NCI-H69 (cell line): ENCODE data around the gene EXT2.

ENCODE experiments used
- DNase-seq: peaks from one replicate; lab custom pipeline; 2025; lab: John Stamatoyannopoulos, UW

Gene EXT2

DNA sequence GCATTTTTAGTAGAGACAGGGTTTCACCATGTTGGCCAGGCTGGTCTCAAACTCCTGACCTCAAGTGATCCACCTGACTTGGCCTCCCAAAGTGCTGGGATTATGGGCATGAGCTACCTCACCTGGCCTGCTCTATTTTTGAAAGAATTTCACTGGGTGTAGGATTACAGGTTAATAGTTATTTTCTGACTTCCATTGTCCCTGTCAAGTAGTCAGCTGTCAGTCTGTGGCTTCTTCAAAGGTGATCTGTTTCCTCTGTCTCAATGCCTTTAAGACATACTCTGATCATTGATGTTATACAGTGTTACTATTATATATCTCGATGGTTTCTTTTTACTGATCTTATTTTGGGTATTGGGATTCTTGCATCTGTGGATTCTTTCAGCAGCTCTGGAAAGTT lies 10.1 kb upstream of the EXT2 start:
- no peak for DNase-seq

DNA sequence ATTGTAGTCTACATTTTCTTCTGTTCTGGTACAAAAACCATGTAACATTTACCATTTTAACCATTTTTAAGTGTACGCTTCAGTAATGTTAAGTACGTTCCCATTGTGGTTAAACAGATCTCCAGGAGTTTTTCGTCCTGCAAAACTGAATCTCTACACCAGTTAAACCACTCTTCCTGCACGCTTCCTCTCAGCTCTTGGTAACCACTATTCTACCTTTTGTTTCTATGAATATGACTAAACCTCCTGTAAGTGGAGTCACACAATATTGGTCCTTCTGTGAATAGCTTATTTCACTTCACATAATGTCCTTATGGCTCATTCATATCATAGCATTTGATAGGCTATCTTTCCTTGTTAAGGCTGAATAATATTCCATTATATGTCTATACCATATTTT lies 7.1 kb upstream of the EXT2 start:
- DNase-seq, result no peak

DNA sequence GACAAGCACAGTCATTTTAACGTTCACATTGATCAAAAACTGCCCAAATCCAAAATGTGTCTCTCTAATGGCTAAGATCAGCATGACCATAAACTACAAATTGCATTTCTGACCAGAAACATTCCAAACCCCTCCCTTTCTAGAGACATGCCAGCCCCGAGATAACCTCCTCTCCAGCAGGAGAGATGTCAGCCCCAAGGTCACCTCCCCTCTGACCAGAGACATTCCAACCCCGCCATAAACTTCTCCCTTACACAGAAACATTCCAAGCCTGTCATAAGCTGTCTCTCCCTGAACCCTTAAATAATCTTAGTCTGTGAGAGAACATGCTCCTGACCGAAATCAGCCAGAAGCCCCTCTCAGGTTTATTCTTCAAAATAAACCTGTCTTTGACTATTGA lies 6.6 kb upstream of the EXT2 start:
- DNase-seq, result no peak

DNA sequence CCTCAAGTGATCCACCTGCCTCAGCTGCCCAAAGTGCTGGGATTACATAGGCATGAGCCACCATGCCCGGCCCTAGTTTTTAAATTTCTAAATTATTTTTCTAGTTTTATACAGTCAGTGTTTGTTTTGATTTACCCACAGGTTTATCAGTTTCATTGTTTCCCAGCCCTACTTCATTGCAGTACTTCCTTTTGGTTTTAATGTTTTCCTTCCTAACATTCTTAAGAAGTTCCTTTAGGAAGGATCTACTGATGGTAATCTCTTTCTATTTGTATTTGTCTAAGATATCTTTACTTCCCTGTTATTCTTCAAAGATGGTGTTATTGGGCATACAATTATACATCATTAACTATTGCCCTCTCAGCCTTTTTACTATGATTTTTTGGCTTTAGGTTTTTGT lies 4.9 kb upstream of the EXT2 start:
- DNase-seq, result no peak

DNA sequence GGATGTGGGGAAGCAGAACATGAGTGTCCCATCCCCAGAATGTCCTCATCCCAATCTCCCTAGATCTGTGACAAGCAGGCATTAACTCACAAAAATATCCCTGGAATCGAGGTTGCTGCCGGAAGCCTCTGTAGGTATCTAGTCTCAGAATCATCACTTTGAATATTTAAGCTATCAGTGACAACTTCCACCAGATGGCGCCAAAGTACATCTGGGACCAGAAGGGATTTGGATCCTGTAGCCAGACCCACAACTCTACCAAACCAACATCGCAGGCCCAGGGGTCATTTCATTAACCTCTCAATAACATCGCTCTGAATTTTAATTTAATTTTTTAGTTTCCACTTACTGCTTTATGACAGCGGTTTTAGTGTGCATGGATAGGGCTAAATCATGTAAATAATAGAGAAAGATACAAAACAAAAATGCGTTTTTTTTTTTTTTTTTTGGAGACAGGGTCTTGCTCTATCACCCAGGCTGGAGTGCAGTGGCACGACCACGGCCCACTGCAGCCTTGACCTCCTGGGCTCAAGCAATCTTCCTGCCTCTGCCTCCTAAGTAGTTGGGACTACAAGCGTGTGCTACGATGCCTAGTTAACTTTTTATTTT lies 1.1 kb upstream of the EXT2 start:
- DNase-seq, result peak; percentile 91

DNA sequence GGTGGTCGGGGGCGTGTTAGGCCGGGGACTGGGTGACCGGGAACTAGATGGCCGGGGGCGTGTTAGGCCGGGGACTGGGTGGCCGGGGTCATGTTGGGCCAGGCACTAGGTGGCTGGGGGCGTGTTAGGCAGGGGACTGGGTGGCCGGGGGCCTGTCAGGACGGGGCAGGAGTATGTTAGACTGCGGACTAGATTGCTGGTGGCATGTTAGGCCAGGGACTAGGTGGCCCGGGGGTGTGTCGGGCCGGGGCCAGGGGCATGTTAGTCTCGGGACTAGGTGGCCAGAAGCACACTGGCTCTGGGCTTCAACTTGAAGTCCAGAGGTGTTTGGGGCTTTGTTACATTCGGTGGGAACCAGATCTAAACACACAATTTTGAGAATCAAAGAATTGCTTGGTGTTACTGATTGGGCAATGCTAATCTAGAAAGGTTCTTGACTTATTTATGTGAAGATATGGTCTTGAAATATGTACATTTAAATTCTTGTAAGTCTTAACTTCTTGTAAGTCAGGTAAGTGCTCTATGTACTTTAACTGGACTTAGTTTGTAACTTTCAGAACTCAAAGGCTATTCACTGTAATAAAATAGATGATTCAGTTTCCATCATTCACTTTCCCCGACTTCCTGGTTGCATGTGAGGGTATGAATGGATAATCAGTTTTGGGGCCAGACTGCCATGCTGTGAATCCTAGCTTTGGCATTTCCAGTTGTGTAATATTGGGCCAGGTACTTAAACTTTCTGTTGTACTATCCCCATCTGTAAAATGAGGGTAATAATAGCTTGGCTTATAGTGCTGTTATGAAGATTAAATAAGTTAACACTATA lies 1.1 kb downstream of the EXT2 start:
- DNase-seq, result no peak

DNA sequence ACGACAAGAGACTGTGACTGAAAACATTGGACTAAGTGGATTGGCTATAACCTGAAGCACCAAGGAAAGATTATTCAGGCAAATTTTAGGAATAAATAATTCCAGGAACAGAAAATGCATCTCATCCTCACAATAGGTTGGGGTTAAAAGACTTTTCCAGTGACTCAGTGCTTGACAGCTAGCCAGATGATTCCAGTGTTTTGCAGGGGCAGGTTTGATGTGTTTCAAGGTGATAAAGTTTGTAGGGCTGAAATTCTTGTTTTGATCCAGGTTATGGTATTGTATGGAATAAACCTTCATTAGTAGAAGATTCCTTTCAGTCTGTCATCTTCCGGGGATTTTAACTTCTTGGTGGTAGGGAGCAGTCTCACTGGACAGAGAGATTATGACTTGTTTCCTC lies 2.3 kb downstream of the EXT2 start:
- no peak for DNase-seq

DNA sequence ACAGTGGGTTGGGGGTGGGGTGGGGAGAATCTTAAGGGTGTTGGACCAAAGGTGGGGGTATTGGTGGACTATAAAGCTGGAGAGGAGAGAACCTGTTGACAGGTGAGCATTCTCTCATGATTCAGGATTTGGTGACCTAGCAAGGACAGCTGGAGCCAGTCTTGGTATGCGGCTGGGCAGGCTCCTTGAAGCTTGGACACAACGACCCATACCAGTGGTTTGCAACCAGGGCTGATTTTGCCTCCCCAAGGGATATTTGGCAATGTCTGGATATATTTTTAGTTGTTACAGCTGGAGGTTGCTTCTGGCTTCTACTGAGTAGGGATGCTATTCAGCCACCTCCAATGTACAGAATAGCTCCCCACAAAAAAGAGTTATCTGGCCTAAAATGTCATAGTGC lies 5.6 kb downstream of the EXT2 start:
- no peak for DNase-seq

DNA sequence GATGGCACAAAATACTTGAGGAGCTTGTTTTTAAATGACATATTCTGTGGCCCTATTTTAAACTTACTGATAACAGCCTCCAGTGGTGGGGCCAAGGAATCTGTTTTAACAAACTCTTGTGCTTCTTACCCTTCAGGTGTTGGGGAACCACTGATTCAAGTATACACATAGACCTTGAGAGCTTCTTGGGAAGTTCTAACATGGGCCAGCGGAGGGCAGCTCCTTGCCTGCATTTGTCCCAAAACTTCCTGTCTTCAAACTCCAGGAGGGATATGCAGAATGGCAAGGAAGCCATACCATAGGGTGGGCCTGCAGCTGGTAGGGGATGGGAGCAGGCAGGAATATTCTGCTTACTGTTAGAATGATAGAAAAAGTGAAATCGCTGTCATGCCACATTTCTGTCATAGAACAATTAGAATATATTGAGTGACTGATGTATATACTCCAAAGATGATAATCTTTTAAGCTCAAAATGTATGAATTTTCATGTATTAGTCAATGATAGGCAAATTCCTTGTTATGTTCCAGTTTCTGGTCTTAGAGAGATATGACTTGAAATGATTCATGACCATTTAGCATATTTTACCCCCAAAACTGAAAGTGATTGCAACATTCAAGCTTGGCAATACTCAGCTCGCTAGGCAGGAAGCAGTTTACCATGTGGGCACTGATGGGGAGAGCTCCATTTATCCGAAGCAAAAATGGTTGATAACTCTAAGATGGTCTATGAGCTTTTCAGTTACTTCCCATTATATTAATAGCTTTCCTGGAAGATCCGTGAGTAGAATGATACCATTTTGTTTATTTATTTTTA lies 9.2 kb downstream of the EXT2 start:
- DNase-seq, result no peak

DNA sequence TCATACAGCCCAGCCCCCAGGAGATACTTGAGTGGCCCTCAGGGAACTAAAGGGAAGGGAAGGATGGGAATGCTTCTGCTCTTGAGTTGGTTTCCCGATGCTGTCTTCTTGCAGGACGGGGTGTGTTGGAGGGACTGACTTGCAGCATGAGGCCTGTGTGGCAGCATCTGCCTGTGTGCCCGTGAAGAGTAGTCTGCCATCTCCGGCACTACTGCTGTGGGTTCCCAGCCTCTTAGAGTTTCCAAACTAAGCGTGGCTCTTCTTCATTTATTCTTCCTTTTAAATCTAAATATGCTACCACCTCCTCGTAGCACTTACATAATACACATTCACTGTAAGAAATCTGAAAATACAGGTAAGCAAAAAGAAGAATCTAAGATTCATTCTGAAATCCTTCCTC lies 12.8 kb downstream of the EXT2 start:
- no peak for DNase-seq

DNA sequence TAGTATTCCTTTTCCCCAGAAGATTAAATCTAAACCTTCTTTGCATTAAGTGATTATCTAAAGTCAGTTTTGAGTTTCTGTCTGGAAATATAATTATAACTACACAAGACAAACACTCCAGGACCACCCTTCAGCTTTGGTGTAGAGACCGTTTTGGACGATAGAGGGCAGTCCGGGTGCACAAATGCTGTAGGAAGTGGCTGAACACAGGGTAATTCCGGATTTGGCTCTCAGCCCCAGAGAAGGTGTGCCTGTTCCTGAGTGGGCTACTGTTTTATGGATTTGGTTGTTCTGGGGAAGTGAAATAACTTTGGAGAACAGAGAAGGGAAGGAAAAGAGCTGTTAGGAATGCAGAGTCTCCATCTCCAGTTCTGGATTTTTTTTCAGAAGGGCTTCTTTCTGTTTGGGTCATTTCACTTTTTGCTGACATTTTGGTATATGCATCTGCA lies 14.8 kb downstream of the EXT2 start:
- DNase-seq, result peak; percentile 68

DNA sequence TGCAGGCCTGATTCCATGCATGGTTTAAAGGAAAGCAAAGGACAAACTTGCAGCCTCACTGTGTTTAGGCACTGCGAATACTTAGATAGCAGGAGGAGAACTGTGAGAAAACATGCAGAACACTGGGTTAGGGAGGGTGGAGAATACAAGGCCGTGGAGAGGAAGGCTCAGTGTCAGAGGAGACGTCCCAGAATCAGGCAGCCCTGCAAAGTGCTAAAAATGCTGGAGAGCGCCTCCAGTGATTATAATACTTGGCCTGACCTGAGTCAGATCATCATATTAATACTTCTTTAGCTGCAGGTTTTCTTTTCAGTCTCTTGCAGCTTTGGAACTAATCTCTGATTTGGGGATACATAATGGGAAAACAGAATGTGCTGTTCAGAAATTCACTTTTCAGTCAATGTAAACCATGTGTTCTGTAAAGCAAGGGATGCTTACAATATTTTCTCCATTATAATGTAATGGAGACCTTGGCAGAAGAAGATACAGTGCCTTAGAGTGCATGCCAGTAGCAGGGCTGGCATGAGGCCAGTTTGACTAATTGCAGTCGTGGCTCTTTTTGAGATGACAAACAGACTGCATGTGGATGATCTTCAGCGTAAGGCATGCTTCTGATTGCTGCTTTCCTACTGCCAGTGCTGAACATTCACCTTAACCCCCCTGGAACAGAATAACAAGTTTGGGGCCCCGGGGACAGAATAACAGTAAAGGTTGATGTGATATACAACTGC lies 16.8 kb downstream of the EXT2 start:
- DNase-seq, result peak; percentile 85

DNA sequence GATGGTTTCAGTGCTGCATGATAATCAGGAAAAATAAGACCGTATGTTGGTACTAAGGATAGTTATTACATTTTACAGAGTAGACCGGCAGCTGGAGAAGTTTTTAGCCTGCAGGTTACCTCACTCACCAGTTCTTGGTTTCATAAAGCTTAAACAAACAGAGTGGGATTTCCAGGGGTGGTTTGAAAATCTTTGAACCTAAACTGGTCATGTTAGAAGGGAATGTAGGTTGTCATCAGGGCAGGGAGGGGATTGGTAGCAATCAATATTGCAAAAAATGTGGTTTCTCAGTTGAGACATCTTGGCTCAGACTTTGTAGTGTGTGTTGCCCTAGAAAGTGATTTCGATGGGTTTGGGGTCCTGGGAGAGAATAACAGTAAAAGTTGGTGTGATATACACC lies 17.5 kb downstream of the EXT2 start:
- no peak for DNase-seq

DNA sequence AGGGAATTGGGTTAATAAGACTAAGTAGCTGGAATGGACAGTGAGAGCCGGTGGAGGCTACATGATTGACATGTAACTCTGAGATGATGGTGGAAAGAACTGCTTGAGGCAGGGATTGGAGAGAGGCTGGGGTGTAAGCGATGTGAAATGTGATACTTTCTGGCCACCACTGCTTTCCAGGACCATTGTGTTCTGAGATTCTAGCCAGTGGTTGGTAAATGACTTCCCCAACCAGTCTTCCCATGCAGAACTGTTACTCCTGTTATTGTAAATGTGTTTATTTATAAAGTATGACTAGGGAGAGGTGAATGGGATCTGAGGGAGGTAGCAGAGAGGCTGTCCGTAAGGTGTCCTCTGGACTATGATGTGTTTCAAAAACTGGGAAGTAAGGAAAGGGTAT lies 18.1 kb downstream of the EXT2 start:
- no peak for DNase-seq

DNA sequence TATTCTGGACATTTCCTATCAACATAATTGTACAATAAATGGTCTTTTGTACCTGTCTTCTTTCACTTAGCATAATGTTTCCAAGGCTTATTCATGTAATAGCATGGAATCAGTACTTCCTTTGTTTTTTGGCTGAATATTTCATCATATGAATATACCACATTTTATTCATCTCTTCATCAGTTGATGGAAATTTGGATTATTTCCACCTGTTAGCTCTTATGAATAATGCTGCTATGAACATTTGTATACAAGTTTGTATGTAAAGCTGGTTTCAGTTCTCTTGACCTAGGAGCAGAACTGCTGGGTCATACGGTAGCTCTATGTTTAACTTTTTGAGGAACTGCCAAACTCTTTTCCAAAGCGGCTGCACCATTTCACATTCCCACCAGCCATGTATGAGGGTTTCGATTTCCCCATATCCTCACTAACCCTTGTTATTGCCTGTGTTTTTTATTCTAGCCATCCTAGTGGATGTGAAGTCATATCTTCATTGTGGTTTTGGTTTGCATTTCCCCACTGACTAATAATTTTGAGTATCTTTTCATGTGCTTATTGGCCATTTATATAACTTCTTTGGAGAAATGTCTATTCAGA lies 20.9 kb downstream of the EXT2 start:
- no peak for DNase-seq

DNA sequence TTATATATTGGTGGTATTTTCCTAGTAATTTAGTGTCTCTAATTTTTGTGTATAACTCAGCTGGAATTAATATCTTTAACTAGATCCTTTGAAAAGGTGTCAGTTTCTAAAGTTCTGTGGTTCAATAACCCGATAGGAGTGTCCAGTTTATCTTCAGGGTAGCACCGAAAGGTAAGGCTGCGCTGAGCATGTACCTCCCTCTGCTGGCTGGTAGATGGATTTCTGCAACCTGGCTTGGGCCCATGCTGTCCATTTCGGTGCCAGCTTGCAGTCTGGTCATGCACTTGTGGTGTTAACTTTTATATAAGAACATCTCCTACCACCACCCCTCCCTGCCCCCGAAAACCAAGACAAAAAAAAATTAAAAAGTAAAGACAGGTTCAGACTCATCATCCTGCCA lies 24.7 kb downstream of the EXT2 start:
- peak; percentile 3 for DNase-seq

DNA sequence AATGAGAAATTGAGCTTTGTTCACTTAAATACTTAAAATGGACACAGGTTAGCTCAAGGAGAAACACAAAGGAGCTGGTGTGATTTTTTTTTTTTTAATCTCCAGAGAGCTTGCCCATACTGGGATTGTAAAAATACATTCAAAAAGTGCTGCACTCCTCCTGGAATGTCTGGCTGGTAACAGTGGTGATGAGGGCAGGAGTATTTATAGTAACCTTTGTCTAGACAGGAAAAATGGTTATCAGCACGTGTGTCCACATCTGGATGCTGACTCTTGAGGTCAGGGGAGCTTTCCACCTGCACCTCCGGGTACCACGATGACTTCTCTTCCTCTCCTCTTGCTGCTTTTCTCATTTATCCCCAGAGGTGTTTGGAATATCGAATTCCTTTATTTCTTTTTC lies 30.1 kb downstream of the EXT2 start:
- DNase-seq, result no peak

DNA sequence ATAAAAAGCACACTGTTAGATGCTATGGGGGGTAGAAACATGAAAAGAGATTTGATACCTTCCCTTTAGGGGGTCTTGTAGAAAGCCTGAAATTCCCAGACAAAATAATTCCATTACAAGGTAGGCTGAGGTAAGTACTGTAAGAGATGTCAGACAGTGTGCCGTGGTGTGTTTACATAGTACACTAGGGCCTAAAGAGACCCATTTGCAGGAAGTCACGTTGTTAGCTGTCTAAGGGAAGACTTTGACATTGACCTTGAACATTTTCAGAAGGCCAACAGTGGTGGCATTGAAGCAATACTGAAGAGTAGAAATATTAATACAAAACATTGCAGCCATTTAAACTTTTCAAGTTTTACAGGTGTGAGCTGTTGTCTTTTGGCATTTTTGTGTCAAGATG lies 30.8 kb downstream of the EXT2 start:
- no peak for DNase-seq

DNA sequence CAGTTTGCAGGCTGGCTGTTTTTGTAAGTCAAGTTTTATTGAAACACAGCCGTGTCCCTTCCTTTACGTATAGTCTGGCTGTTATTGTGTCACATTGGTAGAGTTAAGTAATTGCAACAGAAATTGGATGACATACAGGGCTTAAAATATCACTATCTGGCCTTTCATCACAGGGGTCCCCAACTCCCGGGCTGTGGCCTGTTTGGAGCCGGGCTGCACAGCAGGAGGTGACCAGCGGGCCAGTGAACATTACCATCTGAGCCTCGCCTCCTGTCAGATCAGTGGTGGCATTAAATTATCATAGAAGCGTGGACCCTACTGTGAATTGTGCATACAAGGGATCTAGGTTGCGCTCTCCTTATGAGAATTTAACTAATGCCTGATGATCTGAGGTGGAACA lies 31.7 kb downstream of the EXT2 start:
- DNase-seq, result no peak

DNA sequence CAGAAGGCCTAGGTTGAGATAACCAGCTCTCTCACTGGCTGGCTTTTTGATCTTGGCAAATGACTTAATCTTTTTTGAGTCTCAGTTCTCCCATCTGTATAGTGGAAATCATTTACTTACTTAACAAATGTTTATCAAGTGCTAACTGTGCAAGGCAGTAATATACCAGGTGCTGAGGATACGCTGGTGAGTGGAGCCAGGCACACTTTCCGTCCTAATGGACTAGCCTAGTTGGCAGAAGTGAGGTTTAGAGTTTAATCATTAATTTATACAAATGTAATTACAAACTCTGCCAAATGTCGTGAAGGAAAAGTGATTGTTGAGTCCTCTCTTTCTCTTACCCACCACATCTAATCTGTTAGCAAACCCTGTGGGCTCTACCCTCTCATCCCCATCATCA lies 33.3 kb downstream of the EXT2 start:
- no peak for DNase-seq

DNA sequence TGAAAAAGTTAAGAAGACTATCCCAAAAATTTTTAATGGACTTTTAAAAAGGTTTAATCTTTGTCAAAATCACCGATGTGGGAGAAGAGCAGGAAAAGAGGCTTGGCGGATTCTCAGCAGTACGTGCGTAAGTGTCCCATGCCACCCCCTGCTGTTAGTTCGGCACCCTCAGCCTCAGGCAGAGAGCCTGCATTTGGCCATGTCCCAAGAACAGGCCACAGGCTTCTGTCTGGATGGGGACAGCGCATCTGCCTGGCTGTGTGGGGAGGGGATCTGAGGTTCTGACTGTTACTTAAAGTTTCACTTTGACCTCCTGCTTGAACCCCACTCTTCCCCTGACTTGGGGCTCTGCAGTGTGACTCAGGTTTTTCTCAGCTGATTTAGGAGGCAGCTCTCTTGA lies 35.3 kb downstream of the EXT2 start:
- DNase-seq, result no peak
